NK-92 treated with Interleukin-12 subunit alpha and Interleukin-12 subunit beta, amount 100 ng/mL, for 24 hours (cell line): ENCODE data around the gene ANO5.
"Not testable (repeated sequence)": the region's sequence is repeated elsewhere in the genome, so short reads cannot be mapped to it uniquely, and the experiment has no call there.

ENCODE experiments used
- DNase-seq: peaks from one replicate; lab custom pipeline; 2025; lab: John Stamatoyannopoulos, UW

The ANO5 gene

DNA sequence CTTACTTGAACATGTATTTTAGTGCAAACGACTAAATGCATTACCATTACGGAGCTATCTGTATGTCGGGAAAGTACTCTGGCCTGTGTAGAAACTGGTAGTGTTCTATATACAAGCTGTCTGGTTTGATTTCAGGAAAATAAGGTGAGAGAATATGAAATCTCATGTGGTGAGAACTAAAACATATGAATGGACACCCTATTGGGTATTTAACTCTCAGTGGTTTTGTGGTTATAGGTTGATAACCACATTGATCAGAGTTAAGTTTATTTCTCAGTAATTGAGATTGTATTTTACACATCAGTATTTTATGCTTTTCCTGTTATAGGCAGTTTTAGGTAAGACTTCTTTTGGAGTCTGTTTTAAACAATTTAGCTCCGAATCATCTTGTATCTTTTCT, 10.4 kb downstream of the ANO5 start:
- DNase-seq: no peak

- DNase-seq: no peak
Measured at GRCh38 chr11:22207162-22207561, 14.3 kb downstream of the ANO5 start.

DNA sequence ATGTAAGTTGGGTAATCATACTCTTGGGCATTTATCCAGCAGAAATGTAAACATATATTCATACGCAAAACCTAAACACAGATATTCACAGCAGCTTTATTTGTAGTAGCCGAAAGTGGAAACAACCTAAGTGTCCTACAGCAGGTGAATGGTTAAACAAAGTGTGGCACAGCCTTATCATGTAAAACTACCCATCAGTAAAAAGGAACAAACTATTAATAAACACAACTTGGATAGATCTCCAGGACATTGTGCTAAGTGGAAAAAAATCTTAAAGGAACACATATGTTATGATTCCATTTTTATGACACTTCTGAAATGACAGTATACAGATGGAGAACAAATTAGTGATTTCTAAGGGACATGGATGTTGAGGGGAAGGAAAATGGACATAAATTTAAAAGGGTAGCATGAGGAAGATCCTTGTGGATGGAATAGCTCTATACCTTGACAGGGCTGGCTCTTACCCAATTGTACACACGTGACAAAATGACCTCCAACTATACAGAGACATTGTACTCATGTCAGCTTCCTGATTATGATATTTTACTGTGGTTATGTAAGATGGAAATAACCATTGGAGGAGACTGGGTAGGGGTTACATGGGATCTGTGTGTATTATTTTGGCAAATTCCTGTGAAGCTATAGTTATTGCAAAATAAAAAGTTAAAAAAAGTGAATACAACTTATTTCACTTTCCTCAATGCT, 15.4 kb downstream of the ANO5 start:
- no peak for DNase-seq

GRCh38 chr11:22216940-22217339, 24.1 kb downstream of the ANO5 start:
- DNase-seq: no peak

- DNase-seq: no peak
Measured at GRCh38 chr11:22221143-22221542, 28.3 kb downstream of the ANO5 start.

DNA sequence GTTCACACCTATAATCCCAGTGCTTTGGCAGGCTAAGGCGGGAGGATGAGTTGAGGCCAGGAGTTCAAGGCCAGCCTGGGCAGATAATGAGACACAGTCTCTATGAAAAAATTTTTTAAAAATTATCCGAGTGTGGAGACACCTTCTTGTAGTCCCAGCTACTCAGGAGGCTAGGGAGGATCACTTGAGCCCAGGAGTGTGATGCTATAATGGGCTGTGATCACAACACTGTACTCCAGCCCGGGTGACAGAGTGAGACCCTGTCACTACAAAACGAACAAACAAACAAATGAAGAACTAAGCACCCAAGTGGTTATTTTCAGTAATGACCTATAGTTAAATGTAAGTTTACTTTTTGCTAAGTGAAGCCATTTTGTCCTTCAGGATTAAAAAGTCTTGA, 32.3 kb downstream of the ANO5 start:
- DNase-seq: no peak

GRCh38 chr11:22234743-22235142, 41.9 kb downstream of the ANO5 start:
- no peak for DNase-seq

GRCh38 chr11:22244986-22245592, 52.2 kb downstream of the ANO5 start:
- DNase-seq: no peak

DNA sequence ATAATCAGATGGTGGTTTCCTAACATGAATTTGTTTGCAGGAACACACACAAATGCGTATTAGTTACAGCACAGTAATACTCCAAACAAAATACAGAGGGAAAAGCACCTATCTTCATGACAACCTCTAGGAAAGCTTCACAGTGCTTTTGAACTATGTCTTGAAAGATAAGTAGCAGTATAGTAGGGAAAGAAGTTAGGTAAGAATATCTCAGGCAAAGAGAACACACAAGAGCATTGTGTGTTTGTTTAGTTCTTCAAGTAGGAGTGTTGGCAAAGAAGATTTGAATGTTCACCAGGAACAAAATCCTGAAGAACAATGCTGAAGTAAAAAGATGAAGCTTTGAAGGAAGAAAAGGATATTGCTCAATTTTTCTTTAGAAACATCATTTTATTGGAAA, 54.1 kb downstream of the ANO5 start:
- no peak for DNase-seq

DNA sequence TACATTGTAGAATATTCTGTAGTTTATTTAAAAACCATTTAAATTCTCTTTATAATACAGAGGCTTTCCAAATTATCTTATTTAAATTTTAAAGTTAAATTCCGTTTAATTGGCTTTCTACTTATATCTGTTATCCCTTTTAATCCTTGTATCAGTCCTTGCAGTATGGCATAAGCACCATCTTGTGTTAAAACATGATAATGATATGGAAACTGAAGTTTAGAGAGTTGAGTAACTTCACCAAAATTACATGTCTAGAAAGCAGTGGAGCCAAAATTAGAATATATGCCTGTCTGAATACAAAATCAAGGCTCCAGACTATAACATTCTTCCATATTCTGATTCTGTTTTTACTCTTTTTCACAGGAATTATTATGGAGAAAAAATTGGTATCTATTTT, 57.0 kb downstream of the ANO5 start:
- no peak for DNase-seq

DNA sequence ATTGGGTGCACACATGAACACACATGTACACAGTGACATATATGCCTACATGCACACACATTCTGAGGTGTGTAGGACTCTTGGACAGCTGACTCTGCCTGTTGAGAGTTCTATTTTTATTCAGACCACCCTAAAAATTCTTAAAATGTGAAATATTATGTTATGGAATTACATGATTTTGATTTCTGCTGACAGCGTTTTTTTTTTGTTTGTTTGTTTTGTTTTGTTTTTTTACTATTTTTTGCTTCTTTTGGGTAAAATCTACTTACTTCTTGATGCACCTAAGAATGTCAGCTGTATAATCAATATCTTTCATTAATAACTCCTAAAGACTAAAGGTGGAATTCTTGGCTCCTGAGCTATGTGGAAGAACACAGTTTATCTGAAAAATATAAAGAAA, 64.0 kb downstream of the ANO5 start:
- DNase-seq: no peak

GRCh38 chr11:22263613-22264012, 70.7 kb downstream of the ANO5 start:
- no peak for DNase-seq

DNA sequence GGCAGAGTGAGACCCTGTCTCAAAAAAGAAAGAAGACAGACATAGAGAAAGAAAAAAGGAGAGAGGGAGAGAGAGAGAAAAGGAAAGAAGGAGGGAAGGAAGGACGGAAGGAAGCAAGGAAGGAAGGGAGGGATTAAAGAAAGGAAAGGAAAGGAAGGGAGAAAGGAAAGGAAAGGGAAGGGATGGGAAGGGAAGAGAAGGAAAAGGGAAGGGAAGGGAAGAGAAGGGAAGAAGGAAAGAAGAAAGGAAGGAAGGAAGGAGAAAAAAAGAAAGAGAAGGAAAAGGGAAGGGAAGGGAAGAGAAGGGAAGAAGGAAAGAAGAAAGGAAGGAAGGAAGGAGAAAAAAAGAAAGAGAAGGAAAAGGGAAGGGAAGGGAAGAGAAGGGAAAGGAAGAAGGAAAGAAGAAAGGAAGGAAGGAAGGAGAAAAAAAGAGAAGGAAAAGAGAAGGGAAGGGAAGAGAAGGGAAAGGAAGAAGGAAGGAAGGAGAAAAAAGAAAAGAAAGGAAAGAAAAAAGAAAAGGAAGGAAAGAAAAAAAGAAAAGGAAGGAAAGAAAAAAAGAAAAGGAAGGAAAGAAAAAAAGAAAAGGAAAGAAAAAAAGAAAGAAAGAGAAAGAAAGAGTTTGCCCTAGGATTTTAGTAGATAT, 76.2 kb downstream of the ANO5 start:
- not testable (repeated sequence) for DNase-seq

DNA sequence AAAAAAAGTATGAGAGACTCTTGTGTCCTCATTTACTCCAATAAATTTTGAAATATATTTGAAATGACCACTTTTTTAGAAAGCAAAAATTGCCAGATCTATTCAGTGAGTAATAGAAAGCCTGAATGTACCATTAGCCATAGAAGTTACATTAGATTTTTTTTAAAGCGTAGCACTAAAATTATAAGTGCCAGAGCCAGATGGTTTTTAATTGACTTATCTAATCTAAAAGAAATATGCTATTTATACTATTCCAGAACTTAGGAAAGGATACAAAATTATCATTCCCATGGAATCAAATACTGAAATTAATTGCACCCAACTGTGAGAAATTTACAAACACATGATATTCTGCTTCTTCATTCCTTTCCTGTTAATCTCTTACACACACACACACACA, 80.9 kb downstream of the ANO5 start:
- DNase-seq: no peak

DNA sequence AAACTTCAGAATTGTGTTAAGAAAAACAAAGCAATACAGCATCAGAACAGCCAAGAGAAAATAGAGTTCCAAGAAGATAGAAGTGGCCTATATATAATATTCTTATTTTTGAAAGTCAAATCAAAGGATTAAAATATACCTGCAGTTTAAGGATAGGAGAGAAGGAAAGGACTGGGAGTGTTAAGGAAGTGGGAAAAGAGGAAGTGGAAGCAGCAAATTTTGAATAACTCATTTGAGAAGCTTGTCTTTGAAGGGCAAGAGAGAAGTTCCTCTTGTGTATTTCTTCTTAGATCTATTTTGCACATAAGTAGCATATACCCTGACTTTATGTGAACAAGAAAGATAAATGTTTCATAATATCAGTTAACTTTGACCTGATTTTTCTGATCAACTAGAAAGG, 82.7 kb downstream of the ANO5 start:
- DNase-seq: no peak

DNA sequence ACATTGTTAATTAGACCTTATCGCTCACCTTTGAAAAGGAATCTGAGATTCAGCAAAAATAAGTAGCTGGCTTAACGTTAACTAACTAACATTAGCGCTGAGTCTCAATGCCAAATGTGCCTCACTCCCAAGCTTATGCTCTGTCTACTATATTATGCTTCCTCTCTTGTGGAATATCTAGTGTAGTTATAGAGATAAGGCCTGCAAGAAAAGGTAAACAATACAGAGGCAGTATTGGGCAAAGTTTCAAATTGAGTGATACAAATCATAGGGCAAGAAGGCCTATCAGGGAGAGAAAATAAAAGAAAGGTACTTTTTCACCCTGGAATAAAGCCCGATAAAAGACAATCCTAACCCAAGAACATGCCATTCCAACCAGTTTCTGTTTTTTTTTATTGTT, 83.7 kb downstream of the ANO5 start:
- no peak for DNase-seq

- not testable (repeated sequence) for DNase-seq
Measured at GRCh38 chr11:22284991-22285390, 92.1 kb downstream of the ANO5 start.

DNA sequence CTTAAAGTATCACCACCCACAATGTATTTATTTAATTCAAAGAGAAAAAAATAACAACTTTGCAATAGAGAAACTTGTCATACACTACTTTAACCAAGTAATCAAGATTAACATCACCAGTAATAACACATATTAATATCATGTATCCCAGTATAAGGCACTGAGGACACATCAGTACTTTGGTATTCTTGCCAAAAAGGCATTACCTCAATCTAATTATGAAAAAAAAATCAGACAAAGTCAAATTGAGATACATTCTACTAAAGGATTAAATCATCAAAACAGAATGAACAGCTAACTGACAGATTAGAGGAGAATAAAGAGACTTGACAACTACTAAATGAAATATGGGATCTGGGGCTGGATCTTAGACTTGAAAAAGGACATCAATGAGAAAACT, 109.5 kb downstream of the ANO5 start:
- DNase-seq: no peak

DNA sequence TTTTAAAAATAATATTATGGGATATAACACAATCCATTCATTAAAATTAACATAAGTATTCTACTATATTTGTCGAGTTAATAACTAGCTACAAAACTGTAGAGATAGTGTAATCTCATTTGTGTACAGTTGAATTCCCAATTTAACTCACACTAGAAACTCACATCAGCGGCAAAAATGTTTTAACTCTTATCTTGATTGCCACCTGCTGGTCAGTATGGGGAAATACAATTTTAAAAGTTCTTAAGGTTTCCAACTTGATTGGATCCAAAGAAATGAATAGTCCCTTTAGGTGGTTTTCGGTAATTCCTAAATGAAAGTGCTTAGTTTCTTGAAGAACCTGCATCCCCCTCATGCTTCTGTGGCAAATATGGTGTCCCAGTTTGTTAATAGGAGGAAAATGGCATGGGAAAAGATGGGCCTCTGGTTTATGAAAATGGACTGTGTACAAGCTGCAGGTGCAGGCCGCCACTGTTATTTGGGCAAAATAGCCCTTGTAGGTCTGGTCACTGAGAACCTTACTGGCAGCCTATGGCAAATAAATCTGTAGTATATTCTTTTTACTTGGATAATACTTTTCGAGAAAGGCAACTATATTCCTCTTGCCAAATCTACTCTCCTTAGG, 111.6 kb downstream of the ANO5 start:
- DNase-seq: no peak

DNA sequence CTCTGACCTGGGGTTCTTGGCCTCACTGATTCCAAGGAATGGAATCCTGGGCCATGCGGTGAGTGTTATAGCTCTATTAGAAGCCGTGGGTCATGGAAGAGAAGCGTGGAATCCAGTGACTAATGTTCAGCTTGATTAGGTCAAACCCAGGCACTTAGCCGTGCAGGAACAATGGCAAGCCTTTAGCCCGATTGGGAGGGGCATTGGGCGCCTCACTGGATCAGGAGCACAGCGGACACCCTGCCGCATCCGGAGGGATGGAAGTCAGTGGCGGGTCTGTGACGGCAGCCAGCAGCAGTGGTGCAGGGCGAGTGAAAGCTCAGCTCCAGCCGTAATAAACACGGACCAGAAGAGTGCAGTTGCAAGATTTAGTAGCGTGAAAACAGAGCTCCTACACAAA, 124.8 kb downstream of the ANO5 start:
- DNase-seq: no peak

GRCh38 chr11:22331771-22332170, 138.9 kb downstream of the ANO5 start:
- DNase-seq: no peak
